ENCODE data around the gene PARD3. TPM values are rescaled to one million over a fixed set of nuclear protein-coding genes. Genes with fewer than 3 reads are reported as not detected.

The PARD3 gene
- total RNA-seq, 4 donors from 2014 or later, result 30.9 to 54.6 (median 40.0) TPM

GRCh38 chr10:34593930-34594329 lies 221.2 kb downstream of the PARD3 start:
- TF ChIP-seq CTCF (IDR thresholded peaks at IDR 0.05), result no peak
- no peak for ATAC-seq (ENCODE audit: low FRiP score)
- DNase-seq (ENCODE audit: low spot score), result no peak

GRCh38 chr10:34593374-34593890 lies 221.7 kb downstream of the PARD3 start:
- no peak for DNase-seq (ENCODE audit: low spot score)
- no peak for TF ChIP-seq CTCF (IDR thresholded peaks at IDR 0.05)
- no peak for ATAC-seq (ENCODE audit: low FRiP score)

- TF ChIP-seq CTCF (IDR thresholded peaks at IDR 0.05), result no peak
- no peak for ATAC-seq (ENCODE audit: low FRiP score)
- DNase-seq (ENCODE audit: low spot score), result no peak
Observed at GRCh38 chr10:34590793-34591192, 224.3 kb downstream of the PARD3 start.

- no peak for ATAC-seq (ENCODE audit: low FRiP score)
- TF ChIP-seq CTCF (IDR thresholded peaks at IDR 0.05), result no peak
- DNase-seq (ENCODE audit: low spot score), result no peak
Observed at GRCh38 chr10:34589275-34589674, 225.8 kb downstream of the PARD3 start.

GRCh38 chr10:34587680-34588019 lies 227.4 kb downstream of the PARD3 start:
- ATAC-seq (ENCODE audit: low FRiP score), result no peak

GRCh38 chr10:34587002-34587679 lies 228.0 kb downstream of the PARD3 start:
- DNase-seq (ENCODE audit: low spot score), result no peak
- no peak for ATAC-seq (ENCODE audit: low FRiP score)
- no peak for TF ChIP-seq CTCF (IDR thresholded peaks at IDR 0.05)

More at GRCh38 chr10:34587680-34588019, 227.4 kb downstream of the PARD3 start:
- TF ChIP-seq CTCF (IDR thresholded peaks at IDR 0.05), result no peak
- no peak for DNase-seq (ENCODE audit: low spot score)

- no peak for TF ChIP-seq CTCF (IDR thresholded peaks at IDR 0.05)
- DNase-seq (ENCODE audit: low spot score) (no peak), ATAC-seq (ENCODE audit: low FRiP score) (no peak)
Observed at GRCh38 chr10:34585422-34586112, 229.5 kb downstream of the PARD3 start.
